Activated T-helper 1 cell treated with anti-CD3 and anti-CD28 coated beads, Interleukin-12 subunit alpha, Interleukin-12 subunit beta, Interleukin-2, Interleukin-4 antibody, amounts not matched to agents 30 ng/mL and 10 ng/mL and 1 ng/mL, durations not matched to agents 14 hours and 24 hours and 36 hours (primary cell): ENCODE data around the gene ZMPSTE24. TPM values are rescaled to one million over a fixed set of nuclear protein-coding genes. Genes with fewer than 3 reads are reported as not detected.

ENCODE experiments used
- DNase-seq: peaks from one replicate; pipeline ENCODE4 v3.0.0; 2021; ENCODE audit warnings: low spot score
- H3K27ac Mint-ChIP-seq: one replicate; pipeline ENCODE4 v1.8.0; 2021; ENCODE audit warnings: mild to moderate bottlenecking, mixed read lengths
- H3K27me3 Mint-ChIP-seq: one replicate; pipeline ENCODE4 v1.8.0; 2022; ENCODE audit warnings: mild to moderate bottlenecking, moderate library complexity, mixed read lengths; ENCODE audit not compliant: insufficient read depth
- H3K36me3 Mint-ChIP-seq: one replicate; pipeline ENCODE4 v1.8.0; 2021; ENCODE audit warnings: low read depth, mixed read lengths
- H3K4me1 Mint-ChIP-seq: one replicate; pipeline ENCODE4 v1.8.0; 2021; ENCODE audit warnings: low read depth, mixed read lengths
- H3K4me3 Mint-ChIP-seq: one replicate; pipeline ENCODE4 v1.8.0; 2021; ENCODE audit warnings: mild to moderate bottlenecking, moderate library complexity, mixed read lengths
- H3K9me3 Mint-ChIP-seq: one replicate; pipeline ENCODE4 v1.8.0; 2021; ENCODE audit warnings: mixed read lengths
- intact Hi-C: fragments of 100-400 bp; cut with micrococcal nuclease; formaldehyde crosslinking; loops from one replicate; pipeline ENCODE4 v1.15.1; 2024
- total RNA-seq: library from RNA; stranded (reverse); gene quantifications from 2 replicates; pipeline ENCODE4 v1.2.3, GENCODE V29; 2022

Gene ZMPSTE24
- total RNA-seq, 1 donor from 2014 or later = 50.2 TPM

- Mint-ChIP-seq H3K4me3 (no peak overlapping the region), H3K27me3 (no peaks in the 10 kb centered on the region), H3K9me3 (no peaks in the 10 kb centered on the region), H3K36me3 (peaks cover 4% of the 10 kb centered on the region), H3K4me1 (no peaks in the 10 kb centered on the region), H3K27ac (no peak overlapping the region)
- intact Hi-C loops = no loop called here
- no peak for DNase-seq
Measured at GRCh38 chr1:40300651-40301050, 42.6 kb downstream of the ZMPSTE24 start.

DNA sequence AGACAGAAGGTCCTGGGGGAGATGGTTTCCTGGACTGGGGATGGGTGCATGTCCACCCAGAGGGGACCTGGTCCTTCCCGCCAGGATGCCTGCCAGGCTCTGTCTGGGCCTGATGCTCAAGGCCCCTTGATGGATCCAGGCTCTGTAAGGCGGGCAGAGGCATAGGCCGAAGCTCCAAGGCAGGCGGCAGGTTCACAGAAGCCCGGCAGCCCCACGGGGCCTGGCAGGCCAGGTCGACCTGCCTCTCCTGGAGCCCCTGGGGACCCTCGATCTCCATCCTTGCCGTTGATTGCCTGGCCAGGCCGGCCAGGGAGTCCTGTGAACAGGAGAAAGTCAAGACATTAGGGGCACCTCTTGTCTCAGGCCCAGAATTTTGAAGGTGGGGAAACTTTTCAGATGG lies 43.0 kb downstream of the ZMPSTE24 start:
- Mint-ChIP-seq H3K4me1 (no peaks in the 10 kb centered on the region), H3K9me3 (no peaks in the 10 kb centered on the region), H3K27me3 (no peaks in the 10 kb centered on the region), H3K36me3 (peaks cover 4% of the 10 kb centered on the region), H3K4me3 (no peak overlapping the region), H3K27ac (no peak overlapping the region)
- intact Hi-C loops = no loop called here
- DNase-seq = no peak

DNA sequence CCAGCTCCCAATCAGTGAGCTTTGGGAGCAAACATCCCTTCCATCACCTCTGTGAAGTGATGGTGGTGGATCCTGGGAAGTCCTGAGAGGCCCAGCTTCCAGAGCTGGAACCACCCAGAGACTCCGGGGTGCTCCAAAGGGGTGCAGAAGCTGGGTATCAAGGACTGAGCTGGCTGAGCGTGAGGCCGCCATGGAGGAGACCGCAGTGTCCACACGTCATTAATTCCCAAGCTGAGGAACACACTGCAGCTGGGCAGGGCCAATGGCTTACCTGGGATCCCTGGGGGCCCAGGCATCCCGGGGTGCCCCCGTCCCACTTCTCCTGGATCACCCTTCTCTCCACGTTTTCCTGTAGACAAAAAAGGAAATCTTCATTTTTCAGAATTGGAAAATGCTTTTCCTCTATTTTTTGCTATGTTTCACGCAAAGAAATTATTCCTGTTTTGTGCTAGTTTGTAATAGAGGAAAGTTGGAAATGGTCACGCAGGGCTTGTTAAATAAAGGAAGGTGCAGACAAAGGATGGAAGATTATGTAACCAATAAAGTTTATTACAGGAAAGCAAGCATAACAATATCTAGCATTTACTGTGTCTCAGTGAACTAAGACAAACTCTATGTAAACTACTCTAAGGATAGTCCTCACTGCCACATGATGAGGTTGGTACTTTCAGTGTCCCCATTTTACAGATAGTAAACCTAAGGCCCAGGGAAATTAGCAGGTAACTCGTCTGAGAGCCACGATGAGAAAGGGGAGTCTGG lies 43.7 kb downstream of the ZMPSTE24 start:
- Mint-ChIP-seq H3K36me3 (peaks cover 6% of the 10 kb centered on the region), H3K9me3 (no peaks in the 10 kb centered on the region), H3K4me1 (no peaks in the 10 kb centered on the region), H3K27ac (no peak overlapping the region), H3K27me3 (no peaks in the 10 kb centered on the region), H3K4me3 (no peak overlapping the region)
- no peak for DNase-seq
- intact Hi-C loops = no loop called here

DNA sequence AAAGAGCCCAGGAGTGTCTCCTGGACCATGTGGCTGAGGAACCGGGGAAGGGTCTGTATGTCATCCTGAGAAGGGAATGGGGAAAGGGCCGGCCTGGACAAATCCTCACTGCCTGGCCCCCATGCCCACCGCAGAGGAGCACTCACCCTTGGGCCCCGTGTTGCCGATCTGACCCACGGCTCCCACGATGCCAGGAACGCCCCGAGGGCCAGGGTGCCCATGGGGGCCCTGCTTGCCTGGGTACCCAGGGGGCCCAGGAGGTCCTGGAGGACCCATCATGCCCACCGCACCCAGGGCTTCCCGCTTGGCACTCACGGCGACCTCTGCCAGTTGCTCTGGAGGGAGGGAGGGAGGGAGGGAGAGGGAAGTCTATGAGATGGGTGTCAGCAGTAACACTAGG lies 44.4 kb downstream of the ZMPSTE24 start:
- Mint-ChIP-seq H3K4me1 (no peaks in the 10 kb centered on the region), H3K4me3 (no peak overlapping the region), H3K36me3 (peaks cover 2% of the 10 kb centered on the region), H3K9me3 (no peaks in the 10 kb centered on the region), H3K27me3 (no peaks in the 10 kb centered on the region), H3K27ac (no peak overlapping the region)
- DNase-seq = no peak
- intact Hi-C loops = no loop called here

- intact Hi-C loops = no loop called here
- H3K27me3 Mint-ChIP-seq = no peaks in the 10 kb centered on the region
- no peaks in the 10 kb centered on the region for H3K9me3 Mint-ChIP-seq
- no peaks in the 10 kb centered on the region for H3K4me1 Mint-ChIP-seq
- DNase-seq = no peak
- H3K4me3 Mint-ChIP-seq = no peak overlapping the region
- peaks cover 2% of the 10 kb centered on the region for H3K36me3 Mint-ChIP-seq
- no peak overlapping the region for H3K27ac Mint-ChIP-seq
Measured at GRCh38 chr1:40303051-40303771, 45.2 kb downstream of the ZMPSTE24 start.

GRCh38 chr1:40303790-40304189 lies 45.8 kb downstream of the ZMPSTE24 start:
- H3K36me3 Mint-ChIP-seq = peaks cover 2% of the 10 kb centered on the region

GRCh38 chr1:40305451-40305850 lies 47.4 kb downstream of the ZMPSTE24 start:
- H3K36me3 Mint-ChIP-seq = peaks cover 2% of the 10 kb centered on the region
- no peaks in the 10 kb centered on the region for H3K9me3 Mint-ChIP-seq
- no peak overlapping the region for H3K4me3 Mint-ChIP-seq
- peaks cover 2% of the 10 kb centered on the region for H3K4me1 Mint-ChIP-seq
- intact Hi-C loops = loop anchor here (1.0 kb wide), 1 partner anchor 152 kb away; no protein-coding TSS in a partner anchor
- H3K27me3 Mint-ChIP-seq = no peaks in the 10 kb centered on the region
- DNase-seq = no peak
- no peak overlapping the region for H3K27ac Mint-ChIP-seq

More at GRCh38 chr1:40303790-40304189, 45.8 kb downstream of the ZMPSTE24 start:
- intact Hi-C loops = no loop called here
- no peak for DNase-seq
- Mint-ChIP-seq H3K9me3 (no peaks in the 10 kb centered on the region), H3K27me3 (no peaks in the 10 kb centered on the region), H3K27ac (no peak overlapping the region), H3K4me1 (no peaks in the 10 kb centered on the region), H3K4me3 (no peak overlapping the region)

GRCh38 chr1:40305871-40306270 lies 47.8 kb downstream of the ZMPSTE24 start:
- intact Hi-C loops = loop anchor here (1.0 kb wide), 1 partner anchor 153 kb away; no protein-coding TSS in a partner anchor
- H3K27ac Mint-ChIP-seq = no peak overlapping the region
- peaks cover 5% of the 10 kb centered on the region for H3K36me3 Mint-ChIP-seq
- H3K4me1 Mint-ChIP-seq = peaks cover 5% of the 10 kb centered on the region
- no peak overlapping the region for H3K4me3 Mint-ChIP-seq
- no peak for DNase-seq
- no peaks in the 10 kb centered on the region for H3K9me3 Mint-ChIP-seq
- H3K27me3 Mint-ChIP-seq = no peaks in the 10 kb centered on the region

GRCh38 chr1:40306296-40306695 lies 48.3 kb downstream of the ZMPSTE24 start:
- H3K4me3 Mint-ChIP-seq = no peak overlapping the region
- H3K27ac Mint-ChIP-seq = no peak overlapping the region

DNA sequence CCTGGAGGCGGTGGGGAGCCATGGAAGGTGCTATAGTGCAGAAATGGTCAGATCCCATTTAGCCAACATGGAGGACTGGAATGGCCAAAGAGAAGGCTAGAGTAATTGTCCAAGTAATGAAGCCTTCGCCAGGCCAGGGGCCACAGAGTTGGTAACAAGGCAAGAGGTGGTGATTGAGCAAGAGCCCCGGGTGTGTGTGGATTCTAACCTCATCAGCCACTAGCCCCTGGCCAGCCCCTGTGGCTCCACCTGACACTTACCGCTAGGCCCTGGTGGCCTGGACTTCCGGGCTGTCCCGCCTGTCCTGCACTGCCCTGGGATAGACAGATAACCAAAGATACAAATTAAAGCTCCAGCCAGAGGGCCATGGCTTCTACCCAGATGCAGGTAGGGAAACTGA lies 49.1 kb downstream of the ZMPSTE24 start:
- H3K9me3 Mint-ChIP-seq = no peaks in the 10 kb centered on the region
- DNase-seq = no peak
- H3K36me3 Mint-ChIP-seq = peaks cover 5% of the 10 kb centered on the region
- H3K4me3 Mint-ChIP-seq = no peak overlapping the region
- intact Hi-C loops = no loop called here
- H3K27me3 Mint-ChIP-seq = no peaks in the 10 kb centered on the region
- H3K4me1 Mint-ChIP-seq = peaks cover 5% of the 10 kb centered on the region
- H3K27ac Mint-ChIP-seq = no peak overlapping the region

More at GRCh38 chr1:40306296-40306695, 48.3 kb downstream of the ZMPSTE24 start:
- intact Hi-C loops = no loop called here
- Mint-ChIP-seq H3K36me3 (peaks cover 5% of the 10 kb centered on the region), H3K4me1 (peaks cover 5% of the 10 kb centered on the region), H3K27me3 (no peaks in the 10 kb centered on the region), H3K9me3 (no peaks in the 10 kb centered on the region)
- no peak for DNase-seq

- H3K4me1 Mint-ChIP-seq = peaks cover 15% of the 10 kb centered on the region
- no peak overlapping the region for H3K27ac Mint-ChIP-seq
- H3K27me3 Mint-ChIP-seq = no peaks in the 10 kb centered on the region
- no peak for DNase-seq
- H3K9me3 Mint-ChIP-seq = no peaks in the 10 kb centered on the region
- intact Hi-C loops = no loop called here
- H3K4me3 Mint-ChIP-seq = no peak overlapping the region
- peaks cover 6% of the 10 kb centered on the region for H3K36me3 Mint-ChIP-seq
Measured at GRCh38 chr1:40308036-40308727, 50.1 kb downstream of the ZMPSTE24 start.

DNA sequence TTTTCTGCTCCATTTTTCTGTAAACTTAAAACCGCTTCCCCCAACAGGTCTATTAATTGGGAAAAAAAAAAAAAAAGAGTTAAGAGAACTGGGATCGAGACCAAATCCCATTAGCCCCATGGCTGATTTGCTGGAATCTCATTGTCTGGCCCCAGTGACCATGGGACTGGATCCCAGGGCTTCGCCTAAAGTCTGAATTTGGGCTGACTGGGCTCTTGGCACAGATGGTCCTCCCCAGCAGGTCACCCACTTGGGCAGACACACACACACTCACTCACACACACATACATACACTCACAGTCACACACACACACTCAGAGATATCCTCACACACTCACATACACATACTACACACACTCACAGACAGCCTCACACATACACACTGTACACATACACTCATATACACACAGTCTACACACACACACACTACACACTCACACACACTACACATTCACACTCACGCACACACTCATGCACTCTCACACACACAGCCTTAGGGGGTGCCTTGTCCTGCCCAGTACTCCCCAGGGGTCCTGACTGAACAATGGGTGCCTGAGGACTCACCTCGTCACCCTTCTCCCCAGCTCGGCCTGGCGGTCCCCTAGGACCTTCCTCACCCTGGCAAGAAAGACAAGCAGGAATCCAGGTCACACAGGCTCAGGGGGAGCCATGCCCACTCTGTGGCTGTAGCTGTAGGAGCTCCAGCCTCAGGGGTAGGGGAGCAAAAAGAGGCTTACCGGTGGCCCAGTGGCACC lies 51.5 kb downstream of the ZMPSTE24 start:
- intact Hi-C loops = no loop called here
- no peaks in the 10 kb centered on the region for H3K27me3 Mint-ChIP-seq
- no peaks in the 10 kb centered on the region for H3K9me3 Mint-ChIP-seq
- H3K27ac Mint-ChIP-seq = no peak overlapping the region
- H3K36me3 Mint-ChIP-seq = peaks cover 6% of the 10 kb centered on the region
- DNase-seq = no peak
- peaks cover 23% of the 10 kb centered on the region for H3K4me1 Mint-ChIP-seq
- H3K4me3 Mint-ChIP-seq = no peak overlapping the region
